Measurements from ENCODE around the gene CCDC195.
A peak's percentile ranks its signal among the peaks of the same experiment; 100 is the strongest.

CCDC195 gene, protein sequence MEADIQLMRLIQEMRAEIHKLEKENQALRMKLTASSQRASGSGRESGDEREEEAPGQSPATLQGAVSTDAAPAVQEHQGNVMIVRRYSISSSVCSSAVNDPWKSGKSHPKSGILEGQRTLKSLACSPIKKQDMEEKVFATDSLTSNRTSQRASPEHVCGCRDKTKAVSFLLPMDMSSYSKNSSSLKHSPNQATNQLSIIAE

DNA sequence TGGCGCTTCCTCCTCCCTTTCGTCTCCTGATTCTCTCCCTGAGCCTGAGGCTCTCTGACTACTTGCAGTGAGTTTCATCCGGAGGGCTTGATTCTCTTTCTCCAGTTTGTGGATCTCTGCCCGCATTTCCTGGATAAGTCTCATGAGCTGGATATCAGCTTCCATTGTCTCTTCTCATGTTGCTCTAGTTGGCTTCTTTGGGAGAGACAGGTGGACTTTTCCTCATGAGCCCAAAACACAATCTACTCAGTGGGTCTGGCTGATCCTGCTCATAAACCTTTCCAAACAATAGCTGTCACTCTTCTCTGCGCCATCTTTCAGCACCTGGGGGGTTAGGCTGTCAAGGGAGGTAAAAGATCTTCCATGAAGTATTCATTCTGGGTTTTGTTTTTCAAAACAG, at the start of gene CCDC195:
TSS of gene CCDC195 (minus strand) at position 165 of the 400 bp plus-strand sequence. CDS start at position 165, 0 bp downstream.
- no peak for DNase-seq

DNA sequence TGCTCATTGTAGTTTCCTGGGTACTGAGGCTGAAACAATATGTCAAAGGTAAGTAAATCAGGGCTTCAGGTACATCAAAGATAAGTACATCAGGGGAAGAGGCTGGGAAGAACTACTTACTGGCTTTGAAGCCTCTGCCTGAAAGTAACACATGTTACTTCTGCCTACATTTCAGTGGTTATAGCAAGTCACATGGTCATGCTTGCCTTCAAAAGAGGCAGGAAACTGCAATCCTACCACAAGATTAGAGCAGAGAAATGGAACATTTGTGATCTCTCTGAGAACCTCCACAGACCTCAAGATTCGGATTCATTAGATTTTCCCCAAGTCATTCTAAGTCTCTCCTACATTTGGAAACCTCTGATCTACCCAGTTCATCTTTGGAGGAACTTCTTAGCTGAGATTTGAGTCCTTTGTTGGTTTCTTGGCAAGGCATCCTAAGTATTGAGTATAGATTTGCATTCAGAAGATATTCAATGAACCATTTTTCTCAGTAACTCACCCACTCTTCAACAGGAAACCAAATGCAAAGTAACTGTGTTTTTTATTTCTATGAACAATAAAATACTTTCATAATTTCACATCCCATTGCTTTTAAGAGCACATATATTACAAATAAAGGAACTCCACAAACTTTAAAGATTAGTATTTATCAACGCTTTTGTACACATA, 48.5 kb upstream of the CCDC195 start:
- DNase-seq, result peak; percentile 31

DNA sequence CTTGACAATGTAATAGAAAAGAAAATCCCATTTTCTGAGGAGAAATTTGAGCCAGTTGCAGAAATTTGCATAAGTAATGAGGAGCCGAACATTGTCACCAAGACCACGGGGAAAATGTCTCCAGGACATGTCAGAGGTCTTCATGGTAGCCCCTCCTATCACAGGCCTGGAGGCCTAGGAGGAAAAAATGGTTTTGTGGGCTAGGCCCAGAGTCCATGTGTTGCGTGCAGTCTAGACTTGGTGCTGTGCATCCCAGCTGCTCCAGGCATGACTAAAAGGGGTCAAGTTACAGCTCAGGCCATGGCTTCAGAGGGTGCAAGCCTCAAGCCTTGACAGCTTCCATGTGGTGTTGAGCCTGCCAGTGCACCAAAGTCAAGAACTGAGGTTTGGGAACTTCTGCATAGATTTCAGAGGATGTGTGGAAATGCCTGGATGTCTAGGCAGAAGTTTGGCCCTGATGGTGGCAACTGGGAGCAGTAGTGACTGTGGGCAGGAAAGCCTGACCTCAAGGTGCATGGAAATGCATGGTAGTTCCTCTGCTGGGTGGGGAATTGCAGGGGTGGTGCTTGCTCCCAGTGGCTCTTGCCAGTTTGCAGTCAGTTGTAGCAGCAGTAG, 41.9 kb upstream of the CCDC195 start:
- DNase-seq, result no peak

DNA sequence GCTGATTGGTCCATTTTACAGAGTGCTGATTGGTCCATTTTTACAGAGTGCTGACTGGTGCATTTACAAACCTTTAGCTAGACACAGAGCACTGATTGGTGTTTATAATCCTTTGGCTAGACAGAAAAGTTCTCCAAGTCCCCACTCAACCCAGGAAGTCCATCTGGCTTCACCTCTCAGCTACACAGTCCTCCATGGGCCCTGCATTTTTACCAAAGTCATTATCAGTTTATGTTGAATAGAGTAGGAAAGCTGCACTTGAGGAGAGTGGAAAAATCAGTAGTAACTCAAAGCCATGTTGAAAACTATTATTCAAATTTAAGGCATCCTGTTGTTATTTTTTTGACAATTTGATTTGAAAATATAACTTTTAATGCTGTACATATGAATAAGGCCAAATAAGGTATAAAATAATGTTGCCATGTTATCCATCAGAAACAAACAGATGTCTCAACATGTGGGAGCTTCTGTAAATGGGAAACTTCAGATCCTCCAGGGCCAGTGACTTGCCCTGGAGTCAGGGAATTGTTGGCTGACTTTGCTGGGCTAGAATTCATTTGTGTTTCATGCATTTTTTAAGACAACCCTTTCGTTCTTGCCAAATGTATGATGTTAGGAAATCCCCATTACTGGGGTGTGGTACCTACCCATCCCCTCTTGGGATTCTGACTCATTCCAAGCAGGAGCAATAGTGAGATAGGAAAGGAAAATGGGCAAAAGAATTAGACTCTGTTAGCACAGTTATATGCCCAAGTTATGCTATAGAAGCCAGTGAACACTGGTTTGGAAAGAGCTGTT, 37.8 kb upstream of the CCDC195 start:
- no peak for DNase-seq

DNA sequence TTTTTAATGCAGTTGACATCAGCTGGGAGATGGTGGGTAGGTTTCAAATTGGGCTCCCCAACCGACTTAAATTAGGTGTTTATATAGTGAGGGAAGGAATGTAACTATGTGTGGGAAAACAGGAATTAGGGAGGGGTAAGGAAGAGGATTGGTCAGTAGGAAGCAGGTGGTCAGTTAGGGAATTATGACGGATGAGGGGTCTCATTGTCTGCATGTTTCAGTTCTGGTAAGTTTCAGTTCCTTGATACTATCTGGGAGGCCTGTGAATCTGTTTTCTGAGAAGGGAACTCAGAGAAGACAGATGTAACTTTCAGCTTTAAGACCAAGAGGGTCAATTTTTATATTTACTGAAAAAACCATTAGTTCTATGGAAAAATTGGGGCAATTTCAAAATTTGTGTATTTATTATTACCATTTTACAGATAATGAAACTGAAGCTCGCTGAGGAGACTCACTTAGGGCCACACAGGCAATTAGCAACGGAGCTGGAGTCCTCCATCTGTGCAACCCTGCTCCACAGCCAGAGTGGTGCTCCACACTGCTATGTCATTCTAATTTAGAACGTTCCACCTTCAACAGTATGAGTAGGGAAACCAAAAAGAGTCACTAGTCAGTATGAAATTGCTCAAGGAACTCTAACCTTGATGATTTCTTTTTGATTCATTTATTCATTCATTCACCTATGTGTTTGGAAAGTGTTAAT, 36.0 kb upstream of the CCDC195 start:
- DNase-seq, result no peak

DNA sequence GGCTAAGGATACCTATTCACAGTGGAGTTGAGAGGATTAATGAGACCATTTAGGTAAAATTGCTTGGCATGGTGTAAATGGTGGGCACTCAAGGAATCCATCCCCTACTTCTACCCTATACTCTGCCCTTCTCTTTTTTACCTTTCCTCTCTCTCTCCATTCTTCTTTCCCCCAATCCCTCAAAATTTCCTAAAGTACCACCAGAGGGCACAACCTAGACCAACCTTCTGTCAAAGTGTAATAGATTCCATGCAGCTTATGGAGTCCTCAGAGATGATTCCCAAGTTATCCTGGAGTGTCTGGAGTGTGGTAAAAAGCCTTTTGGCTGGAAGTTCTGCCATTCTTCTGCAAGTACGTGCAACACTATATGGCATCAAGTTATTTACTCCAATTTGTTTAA, 33.0 kb upstream of the CCDC195 start:
- DNase-seq, result no peak

DNA sequence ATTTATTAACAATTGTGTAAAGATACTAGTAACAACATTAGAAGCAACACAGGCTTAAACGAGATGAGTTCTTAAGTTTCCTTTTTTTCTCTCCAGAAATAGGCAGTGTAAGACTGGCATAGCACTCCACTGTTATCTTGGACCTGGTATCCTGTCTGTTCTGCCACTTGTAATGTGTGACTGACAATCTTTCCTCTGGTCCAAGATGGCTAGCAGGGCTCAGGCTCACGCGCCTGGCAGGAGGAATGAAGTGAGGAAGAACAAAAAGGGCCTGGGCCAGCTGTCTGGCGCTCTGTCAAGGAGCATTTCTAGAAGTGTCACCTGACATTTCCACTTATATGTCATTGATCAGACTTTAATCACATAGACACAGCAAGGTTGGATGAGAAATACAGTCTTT, 31.6 kb upstream of the CCDC195 start:
- no peak for DNase-seq

DNA sequence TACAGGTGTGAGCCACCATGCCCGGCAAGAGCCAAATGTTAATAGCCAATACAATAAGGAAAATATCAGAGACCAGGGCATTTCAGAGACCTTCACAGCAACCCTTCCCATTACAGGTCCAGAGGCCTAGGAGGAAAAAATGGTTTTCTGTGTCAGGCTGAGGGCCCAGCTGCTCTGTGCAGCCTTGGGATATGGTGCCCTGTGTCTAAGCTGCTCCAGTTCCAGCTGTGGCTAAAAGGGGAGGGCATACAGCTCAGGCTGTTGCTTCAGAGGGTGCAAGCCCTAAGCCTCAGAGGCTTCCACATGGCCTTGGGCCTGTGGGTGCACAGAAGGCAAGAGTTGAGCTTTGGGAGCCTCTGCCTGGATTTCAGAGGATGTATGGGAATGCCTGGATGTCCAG, 20.1 kb upstream of the CCDC195 start:
- DNase-seq, result no peak

DNA sequence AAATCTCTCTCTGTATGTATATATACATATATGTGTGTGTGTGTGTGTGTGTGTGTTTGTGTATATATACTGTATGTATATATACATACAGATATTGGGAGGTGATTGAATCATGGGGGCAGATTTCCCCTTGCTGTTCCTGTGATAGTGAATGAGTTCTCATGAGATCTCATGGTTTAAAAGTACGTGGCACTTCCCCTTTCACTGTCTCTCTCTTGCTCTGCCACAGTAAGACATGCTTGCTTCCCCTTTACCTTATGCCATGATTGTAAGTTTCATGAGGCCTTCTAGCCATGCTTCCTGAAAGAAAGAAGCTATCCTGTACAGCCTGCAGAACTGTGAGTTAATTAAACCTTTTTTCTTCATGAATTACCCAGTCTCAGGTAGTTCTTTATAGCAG, 18.8 kb upstream of the CCDC195 start:
- DNase-seq, result no peak

DNA sequence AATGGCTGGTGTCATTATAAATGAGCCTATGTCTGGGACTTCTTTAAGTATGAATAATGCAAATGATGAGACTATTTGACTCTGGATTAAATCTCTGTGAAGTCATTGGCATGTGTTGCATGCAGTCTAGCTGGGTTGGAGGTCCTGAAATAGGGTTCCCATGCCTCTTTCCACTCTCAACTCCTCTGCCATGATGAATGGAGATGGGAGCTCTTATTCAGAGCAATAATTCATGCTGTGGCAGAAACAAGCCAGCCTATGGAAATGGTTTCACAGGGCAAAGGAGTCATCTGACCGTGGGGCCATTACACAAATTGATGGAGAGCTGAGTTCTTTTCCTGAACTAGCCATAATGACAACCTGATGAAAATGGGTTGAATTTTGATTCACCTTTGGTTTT, 15.5 kb upstream of the CCDC195 start:
- DNase-seq, result no peak

DNA sequence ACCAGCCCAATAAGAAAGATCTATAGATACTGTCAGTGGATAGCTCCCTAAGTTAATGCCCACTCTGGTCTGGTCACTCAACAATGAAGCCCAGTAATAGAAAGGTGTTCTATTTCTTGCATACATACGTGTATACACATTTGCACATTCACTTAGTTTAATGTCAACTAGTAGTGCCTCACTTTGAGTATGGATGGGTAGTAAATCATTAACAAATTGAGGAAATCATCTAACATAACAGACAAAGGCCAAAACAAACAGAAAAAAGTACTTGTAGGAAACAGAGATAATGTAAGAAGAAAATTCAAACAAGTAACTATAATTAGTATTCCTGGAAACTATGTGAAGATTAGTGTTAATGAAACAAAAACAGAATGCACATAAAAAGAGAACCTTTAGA, 13.3 kb upstream of the CCDC195 start:
- DNase-seq, result no peak

DNA sequence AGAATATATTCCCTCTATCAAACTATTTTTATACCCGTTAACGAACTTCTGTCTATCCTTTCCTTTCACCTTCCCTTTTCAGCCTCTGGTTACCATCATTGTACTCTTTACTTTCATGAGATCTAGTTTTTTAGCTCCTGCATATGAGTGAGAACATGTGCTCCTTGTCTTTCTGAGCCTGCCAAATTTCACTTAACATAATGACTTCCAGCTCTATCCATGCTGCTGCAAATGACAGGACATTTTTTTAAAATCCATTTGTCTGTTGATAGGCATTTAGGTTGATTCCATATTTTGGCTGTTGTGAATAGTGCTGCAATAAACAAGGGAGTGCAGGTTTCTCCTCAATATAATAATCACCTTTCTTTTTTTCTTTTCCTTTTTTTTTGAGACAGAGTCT, 8.2 kb upstream of the CCDC195 start:
- DNase-seq, result no peak

DNA sequence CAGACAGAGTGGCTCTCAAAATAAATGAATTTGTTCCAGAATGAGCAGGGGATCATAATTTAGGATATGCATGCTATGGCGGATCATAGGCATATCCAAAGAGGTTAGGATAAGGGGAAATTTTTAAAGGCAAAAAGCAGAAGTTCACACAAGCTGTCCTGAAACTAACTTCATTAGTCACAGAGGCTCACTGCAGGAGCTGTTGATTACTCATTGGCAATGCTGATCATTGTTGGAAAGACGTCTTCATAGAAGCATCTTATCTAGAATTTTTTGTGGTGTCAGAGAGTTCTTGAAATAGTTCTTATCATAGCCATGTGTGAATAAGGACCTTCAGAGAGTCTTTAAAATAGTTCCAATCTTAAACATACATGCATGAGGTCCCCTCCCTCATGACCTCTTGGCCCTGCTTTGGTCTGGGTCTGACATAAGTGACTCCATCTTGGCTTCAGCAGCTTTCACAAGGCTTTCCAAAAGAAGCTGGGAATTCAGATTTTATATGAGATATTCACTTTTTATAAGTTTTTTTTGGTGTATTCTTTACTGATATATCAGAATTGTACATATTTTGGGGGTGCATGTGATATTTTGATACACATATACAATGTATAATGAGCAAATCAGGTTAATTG, 7.5 kb upstream of the CCDC195 start:
- no peak for DNase-seq

DNA sequence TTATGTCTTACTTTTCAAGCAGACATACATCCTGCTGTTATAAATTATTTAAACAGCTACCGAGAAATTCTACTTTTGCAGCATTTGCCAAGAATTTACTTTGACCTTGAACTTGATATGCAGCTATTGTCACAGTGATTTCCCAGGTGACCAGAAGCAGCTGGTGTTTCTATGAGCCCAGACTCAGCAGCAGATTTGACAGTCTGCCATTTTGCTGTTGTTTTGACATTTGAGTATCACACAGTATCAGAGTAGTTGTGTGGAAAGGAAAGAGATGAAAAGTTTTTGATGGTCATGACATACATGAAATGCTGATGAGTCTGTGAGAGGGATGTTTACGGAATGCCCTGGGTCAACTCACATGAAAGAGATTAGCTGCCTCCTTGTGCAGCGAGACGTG, 6.6 kb upstream of the CCDC195 start:
- DNase-seq, result no peak

DNA sequence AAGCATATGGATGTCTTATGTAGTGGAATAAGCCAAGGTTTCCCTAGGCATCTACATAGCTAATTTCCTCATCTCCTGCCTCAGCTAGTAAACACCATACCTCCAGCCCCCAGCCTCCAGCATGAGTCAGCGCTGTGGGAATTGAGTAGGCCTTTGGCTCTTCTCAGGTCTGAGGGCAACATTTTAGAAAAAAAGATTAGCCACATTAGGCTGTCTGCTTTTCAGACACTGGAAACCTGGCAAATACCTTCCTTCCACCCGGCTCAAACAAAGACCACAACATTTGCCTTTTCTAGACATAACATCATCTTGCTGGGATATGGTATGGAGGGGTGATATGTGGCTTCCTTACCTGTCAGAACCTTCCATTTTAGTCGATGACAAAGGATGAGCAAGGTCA, 6.1 kb upstream of the CCDC195 start:
- no peak for DNase-seq

DNA sequence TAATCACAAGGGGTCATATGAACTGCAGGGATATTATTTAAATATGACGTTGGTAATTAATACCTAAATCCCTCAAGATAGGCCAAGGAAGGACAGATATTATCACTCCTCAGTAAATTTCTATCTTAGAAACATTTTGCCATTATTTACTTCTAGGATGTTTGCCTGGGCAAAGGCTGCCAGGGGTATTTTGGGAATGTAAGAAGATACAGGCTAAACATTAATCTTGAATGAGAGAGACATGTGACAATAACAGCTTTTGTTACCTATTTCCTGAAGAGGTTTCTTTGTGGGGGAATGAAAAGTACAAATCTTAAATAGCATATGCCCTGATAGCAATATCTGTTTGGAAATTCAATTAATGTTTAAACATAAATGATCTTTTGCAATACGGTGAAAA, 756 bp upstream of the CCDC195 start:
- no peak for DNase-seq

DNA sequence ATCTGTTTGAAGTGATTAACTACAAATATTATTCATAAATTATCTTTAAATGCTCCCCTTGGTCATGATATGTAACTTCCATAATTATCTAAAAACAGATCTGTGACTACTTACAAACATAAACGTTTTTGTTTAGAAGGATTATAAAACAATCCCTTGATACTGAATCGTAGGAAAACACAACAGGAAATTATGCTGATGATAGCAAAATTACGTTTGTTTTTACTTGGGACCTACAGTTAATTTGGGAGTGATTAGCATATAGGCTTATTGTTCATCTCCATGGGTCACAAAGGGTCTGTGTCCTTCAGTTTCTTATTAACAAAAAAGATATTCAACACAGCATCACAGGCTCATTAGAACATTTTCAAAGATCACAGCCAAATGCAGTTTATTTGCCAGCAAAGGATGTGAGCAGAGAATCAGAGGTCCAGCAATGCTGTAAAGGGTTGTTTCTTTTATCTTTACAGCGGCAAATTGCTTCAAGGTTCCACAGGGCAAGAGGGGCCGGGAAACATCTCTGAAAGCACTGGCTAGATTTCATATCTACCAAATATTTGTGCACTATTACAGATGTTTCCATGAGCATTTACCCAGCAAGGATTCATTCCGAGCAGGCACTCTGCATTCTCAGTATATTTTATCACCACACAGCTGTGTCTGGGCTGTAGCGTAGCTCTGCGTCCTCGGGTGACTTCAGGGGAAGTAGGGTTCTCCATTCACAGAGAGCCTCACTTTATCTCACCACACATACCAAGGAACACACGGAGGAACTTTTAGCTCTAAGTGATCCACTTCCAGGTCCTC, 4.1 kb downstream of the CCDC195 start:
- no peak for DNase-seq

DNA sequence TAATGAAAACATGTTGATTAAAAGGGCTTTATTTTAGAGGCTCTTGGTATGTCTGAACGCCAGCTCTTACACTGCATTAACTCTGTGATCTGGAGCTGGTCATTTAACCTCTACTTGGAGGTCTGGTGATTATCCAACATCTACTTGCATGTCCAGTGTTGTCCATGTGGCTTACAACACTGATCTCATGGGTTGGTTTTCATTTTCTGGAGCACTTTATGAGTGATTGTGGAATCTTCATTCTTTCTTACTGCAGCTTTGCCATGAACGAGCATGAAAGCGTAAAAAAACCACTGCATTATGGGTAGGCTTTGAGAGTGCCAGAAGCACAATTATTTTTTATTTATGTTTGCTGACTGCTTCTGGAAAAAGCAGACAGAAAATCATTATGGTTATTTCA, 4.8 kb downstream of the CCDC195 start:
- DNase-seq, result no peak

DNA sequence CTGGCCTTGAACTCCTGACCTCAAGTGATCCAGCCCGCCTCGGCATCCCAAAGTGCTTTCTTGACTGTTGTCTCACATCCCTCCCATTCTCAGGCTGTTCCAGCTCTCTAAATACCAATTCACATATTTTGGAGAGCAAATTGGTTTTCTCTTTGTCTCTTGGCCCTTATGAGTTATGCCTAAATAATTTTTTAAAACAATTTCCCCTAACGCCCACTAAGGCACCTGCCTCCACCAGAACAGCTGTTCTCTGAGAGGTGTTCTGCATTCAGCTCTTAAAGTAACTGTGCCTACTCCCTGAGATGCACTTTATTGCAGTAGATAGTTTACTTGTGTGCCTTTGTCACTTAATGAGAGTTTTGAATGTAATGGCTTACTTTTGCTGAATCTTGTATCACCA, 6.9 kb downstream of the CCDC195 start:
- DNase-seq, result no peak

DNA sequence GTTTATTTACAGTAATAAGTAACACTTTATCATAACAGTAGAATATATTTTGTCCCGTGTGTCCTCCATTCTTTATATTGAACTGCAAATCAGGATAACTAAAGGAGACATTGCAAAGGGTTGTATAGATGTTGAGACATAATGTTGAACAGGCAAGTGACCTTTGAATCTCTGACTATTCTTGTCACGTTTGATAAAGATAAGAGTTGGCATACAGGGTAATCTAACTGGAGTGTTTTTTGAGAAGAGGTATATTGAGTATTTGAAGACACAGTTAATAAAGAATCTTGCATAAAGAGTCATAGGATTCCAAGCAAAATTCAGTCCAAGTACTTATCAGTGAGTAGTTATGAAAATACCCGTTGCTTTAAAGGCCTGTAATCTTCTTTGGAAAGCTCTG, 21.7 kb downstream of the CCDC195 start:
- no peak for DNase-seq

DNA sequence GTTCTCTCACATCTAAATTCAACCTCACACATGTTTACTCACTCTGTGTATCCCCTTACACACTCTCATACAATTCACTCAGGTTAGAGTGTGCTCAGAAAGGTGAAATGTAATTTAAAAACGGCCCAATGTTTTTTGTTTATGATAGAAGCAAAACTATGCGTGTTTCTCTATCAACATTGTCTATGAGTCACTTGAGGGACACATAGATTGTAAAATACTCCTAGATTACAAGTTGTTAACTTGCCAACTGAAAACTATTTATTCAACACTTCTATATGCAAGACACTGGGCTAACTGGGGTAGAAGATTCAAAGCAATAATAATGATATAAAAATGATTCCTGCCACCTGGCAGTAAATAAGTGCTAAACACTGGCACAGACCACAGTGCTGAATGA, 24.6 kb downstream of the CCDC195 start:
- DNase-seq, result no peak

DNA sequence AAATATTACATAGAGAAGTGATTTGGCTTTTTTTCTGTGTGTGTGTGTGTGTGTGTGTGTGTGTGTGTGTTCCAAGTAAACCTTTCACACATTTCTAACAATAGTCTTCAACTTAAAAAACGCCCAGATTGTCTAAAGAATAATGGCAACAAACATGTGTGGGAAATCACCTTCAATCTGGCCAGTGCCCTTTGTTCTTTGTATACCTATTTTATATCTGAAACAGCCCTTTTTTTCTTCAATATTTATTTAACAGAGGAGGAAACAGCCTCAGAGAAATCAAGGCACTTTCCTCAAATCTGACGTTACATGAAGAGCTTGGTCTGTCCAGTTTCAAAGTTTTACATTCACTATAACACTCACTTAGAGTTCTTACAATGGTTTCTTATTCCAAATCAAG, 25.3 kb downstream of the CCDC195 start:
- DNase-seq, result no peak

Measured in CD4-positive, alpha-beta T cell treated with Interleukin-12 subunit alpha and Interleukin-12 subunit beta, for 1 hour (primary cell).